ENCODE measurements around the gene MYO1D.

The MYO1D gene

GRCh38 chr17:32444301-32445073 is 432.4 kb downstream of the MYO1D start, which contains the start of gene PSMD11:
PSMD11 (plus strand) TSS chr17:32444510; CDS start chr17:32444524, 14 bp downstream.
- DNase-seq: peak; percentile 81

- no peak for DNase-seq
Observed at GRCh38 chr17:32443827-32444300, 433.1 kb downstream of the MYO1D start.
